Activated CD4-positive, CD25-positive, alpha-beta regulatory T cell treated with anti-CD3 and anti-CD28 coated beads, Interleukin-2, amount 50 U/mL, for 24 hours (primary cell): ENCODE measurements around the gene SDHAF2.
"Not testable (repeated sequence)": the region's sequence is repeated elsewhere in the genome, so short reads cannot be mapped to it uniquely, and the experiment has no call there.

Experiments
- ATAC-seq, 2 donors: fragments of 150-1000 bp; cut with Tn5 transposase; one replicate each; pipeline ENCODE4 v1.10.0; 2021; ENCODE audit warnings: mild to moderate bottlenecking in 1 of 2, moderate library complexity in 1 of 2

Gene SDHAF2

GRCh38 chr11:61425367-61426131, 4.4 kb upstream of the SDHAF2 start:
- no peak for ATAC-seq

GRCh38 chr11:61429346-61429690, 606 bp upstream of the SDHAF2 start:
- peak; percentile 50 to 59 for ATAC-seq

- ATAC-seq, result not testable (repeated sequence)
These were observed 915 bp downstream of the SDHAF2 start for GRCh38 chr11:61430839-61431238.

- no peak for ATAC-seq
These were observed 7.6 kb downstream of the SDHAF2 start for GRCh38 chr11:61437496-61437895.

GRCh38 chr11:61439615-61440014, 9.7 kb downstream of the SDHAF2 start:
- ATAC-seq, result no peak

- no peak for ATAC-seq
These were observed 12.7 kb downstream of the SDHAF2 start for GRCh38 chr11:61442616-61443015.

GRCh38 chr11:61445516-61445915, 15.6 kb downstream of the SDHAF2 start:
- ATAC-seq, result no peak

- ATAC-seq, result peak; percentile 74 to 82
These were observed 16.3 kb downstream of the SDHAF2 start for GRCh38 chr11:61446211-61446651.

- peak; percentile 86 to 91 for ATAC-seq
These were observed 18.0 kb downstream of the SDHAF2 start for GRCh38 chr11:61447601-61448551.

GRCh38 chr11:61448552-61448927, 18.6 kb downstream of the SDHAF2 start:
- ATAC-seq, result no peak

GRCh38 chr11:61452825-61453224, 22.9 kb downstream of the SDHAF2 start:
- no peak for ATAC-seq

GRCh38 chr11:61453695-61454094, 23.8 kb downstream of the SDHAF2 start:
- ATAC-seq, result no peak

GRCh38 chr11:61454520-61454919, 24.6 kb downstream of the SDHAF2 start:
- ATAC-seq, result no peak

- ATAC-seq, result no peak
These were observed 30.6 kb downstream of the SDHAF2 start for GRCh38 chr11:61460474-61460881.

- ATAC-seq, result no peak
These were observed 31.1 kb downstream of the SDHAF2 start for GRCh38 chr11:61460986-61461385.

- not testable (repeated sequence) for ATAC-seq
These were observed 37.7 kb downstream of the SDHAF2 start for GRCh38 chr11:61467602-61468001.

GRCh38 chr11:61468002-61468401, 38.1 kb downstream of the SDHAF2 start:
- no peak for ATAC-seq

GRCh38 chr11:61472282-61472681, 42.4 kb downstream of the SDHAF2 start:
- no peak for ATAC-seq

- no peak for ATAC-seq
These were observed 42.9 kb downstream of the SDHAF2 start for GRCh38 chr11:61472868-61473267.

- ATAC-seq, result no peak
These were observed 43.6 kb downstream of the SDHAF2 start for GRCh38 chr11:61473370-61474012.

- no peak for ATAC-seq
These were observed 44.2 kb downstream of the SDHAF2 start for GRCh38 chr11:61474013-61474643.

GRCh38 chr11:61475433-61475832, 45.5 kb downstream of the SDHAF2 start:
- ATAC-seq, result no peak

- no peak for ATAC-seq
These were observed 46.4 kb downstream of the SDHAF2 start for GRCh38 chr11:61476371-61476770.
